Ascending aorta (tissue), 2 donors: ENCODE results near the gene TIMP3. TPM values are rescaled to one million over a fixed set of nuclear protein-coding genes. Genes with fewer than 3 reads are reported as not detected.
"Not testable (repeated sequence)": the region's sequence is repeated elsewhere in the genome, so short reads cannot be mapped to it uniquely, and the experiment has no call there.

Source experiments
- DNase-seq, 2 donors: peaks; one replicate each; pipeline ENCODE4 v3.0.0-alpha.2; 2019; ENCODE audit warnings: low spot score in 2 of 2
- H3K27ac ChIP-seq, 2 donors: fragments of 200-600 bp; sonication (generic); one replicate each; pipeline ENCODE4 v1.5.1; 2016 to 2017; ENCODE audit warnings: mild to moderate bottlenecking in 1 of 2
- H3K27me3 ChIP-seq: fragments of 200-600 bp; sonication (generic); one replicate; pipeline ENCODE4 v1.5.1; 2017
- H3K36me3 ChIP-seq, 2 donors: fragments of 200-600 bp; sonication (generic); one replicate each; pipeline ENCODE4 v1.5.1; 2016
- H3K4me1 ChIP-seq, 2 donors: fragments of 200-600 bp; sonication (generic); one replicate each; pipeline ENCODE4 v1.5.1; 2016 to 2017; ENCODE audit warnings: mild to moderate bottlenecking in 1 of 2
- H3K4me3 ChIP-seq, 2 donors: fragments of 200-600 bp; sonication (generic); one replicate each; pipeline ENCODE4 v1.5.1; 2016 to 2017; ENCODE audit warnings: mild to moderate bottlenecking in 1 of 2
- H3K9me3 ChIP-seq, 2 donors: fragments of 200-600 bp; sonication (generic); one replicate each; pipeline ENCODE4 v1.5.1; 2016
- intact Hi-C: fragments of 100-400 bp; cut with DNase I; formaldehyde crosslinking; loops from one replicate; pipeline ENCODE4 v1.15.1; 2023
- total RNA-seq: library from RNA; depleted of rRNA; stranded (reverse); fragments of >200 nt; gene quantifications from one replicate; pipeline ENCODE4 v1.1.0, GENCODE V29; 2016
- TF ChIP-seq, protein P1 (sequence below), 3 experiments: fragments of 200-600 bp in 2 of 3; fragments of 450-650 bp in 1 of 3; sonication (generic) in 2 of 3; IDR thresholded peaks; one replicate each; pipeline ENCODE4 v1.5.1; 2016 to 2019; ENCODE audit warnings: antibody characterized with exemption in 3 of 3, mild to moderate bottlenecking in 1 of 3, moderate library complexity in 1 of 3

TIMP3 gene
- total RNA-seq, result 394 TPM

- intact Hi-C loops, result loop anchor here (2.0 to 5.0 kb wide), 4 partner anchors 45 to 329 kb away; partner anchors contain the start of gene FBXO7
- TF ChIP-seq, protein P1, sequence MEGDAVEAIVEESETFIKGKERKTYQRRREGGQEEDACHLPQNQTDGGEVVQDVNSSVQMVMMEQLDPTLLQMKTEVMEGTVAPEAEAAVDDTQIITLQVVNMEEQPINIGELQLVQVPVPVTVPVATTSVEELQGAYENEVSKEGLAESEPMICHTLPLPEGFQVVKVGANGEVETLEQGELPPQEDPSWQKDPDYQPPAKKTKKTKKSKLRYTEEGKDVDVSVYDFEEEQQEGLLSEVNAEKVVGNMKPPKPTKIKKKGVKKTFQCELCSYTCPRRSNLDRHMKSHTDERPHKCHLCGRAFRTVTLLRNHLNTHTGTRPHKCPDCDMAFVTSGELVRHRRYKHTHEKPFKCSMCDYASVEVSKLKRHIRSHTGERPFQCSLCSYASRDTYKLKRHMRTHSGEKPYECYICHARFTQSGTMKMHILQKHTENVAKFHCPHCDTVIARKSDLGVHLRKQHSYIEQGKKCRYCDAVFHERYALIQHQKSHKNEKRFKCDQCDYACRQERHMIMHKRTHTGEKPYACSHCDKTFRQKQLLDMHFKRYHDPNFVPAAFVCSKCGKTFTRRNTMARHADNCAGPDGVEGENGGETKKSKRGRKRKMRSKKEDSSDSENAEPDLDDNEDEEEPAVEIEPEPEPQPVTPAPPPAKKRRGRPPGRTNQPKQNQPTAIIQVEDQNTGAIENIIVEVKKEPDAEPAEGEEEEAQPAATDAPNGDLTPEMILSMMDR (IDR thresholded peaks at IDR 0.05), result no peak
- Histone ChIP-seq H3K4me1 (peaks cover 0 to 9% of the 10 kb centered on the region in 2 donors), H3K27ac (peak within 1 kb of the TSS; percentile 75 to 77), H3K4me3 (peak within 1 kb of the TSS; percentile 74 to 91), H3K27me3 (no peaks in the 10 kb centered on the region), H3K36me3 (no peaks in the 10 kb centered on the region), H3K9me3 (no peaks in the 10 kb centered on the region)
- DNase-seq, result peak; percentile 50 to 93
These were observed at the start of gene TIMP3 for GRCh38 chr22:32801537-32802236. TIMP3 (plus strand) TSS chr22:32801705; CDS start chr22:32802002, 297 bp downstream.

DNA sequence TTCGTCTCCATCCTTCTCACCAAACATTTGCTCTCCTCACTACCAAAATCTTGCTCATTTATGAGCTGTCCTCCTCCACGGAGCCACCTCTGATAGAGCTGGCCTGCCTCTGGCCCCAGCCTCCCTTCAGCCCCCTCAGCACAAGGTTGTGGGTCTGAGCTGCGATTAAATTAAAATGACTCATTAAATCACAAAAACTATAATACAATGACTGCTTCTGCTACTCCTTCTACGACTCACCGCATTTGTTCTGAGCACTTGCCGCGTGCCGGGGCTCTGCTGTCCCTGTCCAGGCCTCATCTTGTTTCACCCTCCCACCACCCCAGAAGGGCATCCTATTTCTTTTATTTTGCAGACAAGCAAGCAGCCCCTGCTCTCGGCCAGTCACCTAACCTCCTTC is 49.2 kb upstream of the TIMP3 start:
- intact Hi-C loops, result no loop called here
- TF ChIP-seq, protein P1 (IDR thresholded peaks at IDR 0.05), result no peak
- Histone ChIP-seq H3K4me1 (no peaks in the 10 kb centered on the region), H3K36me3 (no peaks in the 10 kb centered on the region), H3K4me3 (no peak overlapping the region), H3K27me3 (no peaks in the 10 kb centered on the region), H3K27ac (no peak overlapping the region), H3K9me3 (no peaks in the 10 kb centered on the region)
- no peak for DNase-seq

- TF ChIP-seq, protein P1 (IDR thresholded peaks at IDR 0.05), result no peak
- Histone ChIP-seq H3K9me3 (no peaks in the 10 kb centered on the region), H3K4me3 (no peak overlapping the region), H3K27ac (no peak overlapping the region), H3K36me3 (no peaks in the 10 kb centered on the region), H3K4me1 (no peaks in the 10 kb centered on the region), H3K27me3 (no peaks in the 10 kb centered on the region)
- no peak for DNase-seq
- intact Hi-C loops, result no loop called here
These were observed 48.5 kb upstream of the TIMP3 start for GRCh38 chr22:32752816-32753520.

DNA sequence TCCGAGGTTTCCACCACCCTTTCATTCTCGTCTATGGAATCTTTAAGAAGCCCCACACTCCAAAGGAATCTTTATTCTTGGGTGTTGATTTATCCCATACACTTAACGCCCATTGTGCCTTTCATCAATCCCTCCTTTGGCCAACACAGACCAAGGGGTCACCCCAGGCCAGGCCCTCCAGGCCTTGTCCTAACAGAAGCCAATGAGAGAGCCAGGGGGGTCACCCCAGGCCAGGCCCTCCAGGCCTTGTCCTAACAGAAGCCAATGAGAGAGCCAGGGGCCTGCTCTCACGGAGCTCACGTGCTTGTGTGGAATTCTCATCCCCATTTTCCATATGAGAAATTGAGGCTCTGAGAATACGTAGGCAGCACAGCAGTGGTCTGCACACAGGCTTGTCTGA is 47.9 kb upstream of the TIMP3 start:
- TF ChIP-seq, protein P1 (IDR thresholded peaks at IDR 0.05), result no peak
- no peak overlapping the region for H3K4me3 ChIP-seq
- intact Hi-C loops, result no loop called here
- no peaks in the 10 kb centered on the region for H3K9me3 ChIP-seq
- no peaks in the 10 kb centered on the region for H3K4me1 ChIP-seq
- DNase-seq, result no peak
- no peaks in the 10 kb centered on the region for H3K27me3 ChIP-seq
- H3K36me3 ChIP-seq, result no peaks in the 10 kb centered on the region
- H3K27ac ChIP-seq, result peak overlapping the region in 1 of 2 donors; percentile 11

GRCh38 chr22:32754413-32755041 is 47.0 kb upstream of the TIMP3 start:
- intact Hi-C loops, result no loop called here
- Histone ChIP-seq H3K27me3 (no peaks in the 10 kb centered on the region), H3K36me3 (no peaks in the 10 kb centered on the region), H3K27ac (no peak overlapping the region), H3K4me3 (no peak overlapping the region), H3K4me1 (no peaks in the 10 kb centered on the region), H3K9me3 (no peaks in the 10 kb centered on the region)
- TF ChIP-seq, protein P1 (IDR thresholded peaks at IDR 0.05), result no peak
- no peak for DNase-seq

DNA sequence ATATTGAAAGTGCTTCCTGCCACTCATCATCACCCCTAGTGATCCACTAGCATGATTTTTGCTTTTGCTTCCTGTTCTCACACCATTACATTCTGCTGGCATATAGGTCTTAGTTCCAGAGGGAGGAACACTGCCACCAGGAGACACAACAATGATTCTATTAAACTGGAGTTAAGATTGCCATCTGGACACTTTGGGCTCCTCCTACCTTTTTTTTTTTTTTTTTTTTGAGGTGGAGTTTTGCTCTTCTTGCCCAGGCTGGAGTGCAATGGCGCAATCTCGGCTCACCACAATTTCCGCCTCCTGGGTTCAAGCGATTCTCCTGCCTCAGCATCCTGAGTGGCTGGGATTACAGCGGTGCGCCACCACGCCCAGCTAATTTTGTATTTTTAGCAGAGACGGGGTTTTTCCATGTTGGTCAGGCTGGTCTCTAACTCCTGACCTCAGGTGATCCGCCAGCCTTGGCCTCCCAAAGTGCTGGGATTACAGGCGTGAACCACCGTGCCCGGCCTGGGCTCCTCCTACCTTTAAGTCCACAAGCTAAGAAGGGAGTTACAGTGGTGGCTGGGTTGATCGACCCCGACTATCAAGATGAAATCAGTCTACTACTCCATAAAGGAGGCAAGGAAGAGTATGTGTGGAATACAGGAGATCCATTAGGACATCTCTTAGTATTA is 44.3 kb upstream of the TIMP3 start:
- intact Hi-C loops, H3K27ac ChIP-seq, H3K9me3 ChIP-seq, H3K36me3 ChIP-seq, H3K4me1 ChIP-seq, H3K4me3 ChIP-seq, H3K27me3 ChIP-seq, DNase-seq: not testable (repeated sequence)
